MM.1S (cell line): ENCODE measurements around the gene ZNF462.

Experiments used
- CTCF ChIP-seq: fragments of 300-600 bp; sonication (generic); IDR thresholded peaks from 2 replicates; pipeline ENCODE4 v1.5.1; 2016; ENCODE audit warnings: antibody characterized with exemption, low read length, mixed read lengths
- EZH2 ChIP-seq: fragments of 300-600 bp; sonication (generic); optimal IDR thresholded peaks from 2 replicates; pipeline ENCODE3; 2017; ENCODE audit warnings: low read depth, mild to moderate bottlenecking, antibody characterized with exemption, low read length, mixed read lengths
- EZH2phosphoT487 ChIP-seq: fragments of 300-600 bp; sonication (generic); IDR thresholded peaks from 2 replicates; pipeline ENCODE4 v1.6.1; 2018; ENCODE audit warnings: antibody characterized with exemption, low read length

- TF ChIP-seq CTCF (no peak), EZH2 (no peak), EZH2phosphoT487 (no peak)
Measured at GRCh38 chr9:106966481-106966880, 103.5 kb downstream of the ZNF462 start.
